CD4-positive, alpha-beta T cell treated with Interleukin-15 for 1 hour (primary cell): ENCODE measurements around the gene LAMP5.

ENCODE experiments used
- DNase-seq: peaks from one replicate; pipeline ENCODE4 v3.0.0-alpha.2; 2020

The LAMP5 gene

DNA sequence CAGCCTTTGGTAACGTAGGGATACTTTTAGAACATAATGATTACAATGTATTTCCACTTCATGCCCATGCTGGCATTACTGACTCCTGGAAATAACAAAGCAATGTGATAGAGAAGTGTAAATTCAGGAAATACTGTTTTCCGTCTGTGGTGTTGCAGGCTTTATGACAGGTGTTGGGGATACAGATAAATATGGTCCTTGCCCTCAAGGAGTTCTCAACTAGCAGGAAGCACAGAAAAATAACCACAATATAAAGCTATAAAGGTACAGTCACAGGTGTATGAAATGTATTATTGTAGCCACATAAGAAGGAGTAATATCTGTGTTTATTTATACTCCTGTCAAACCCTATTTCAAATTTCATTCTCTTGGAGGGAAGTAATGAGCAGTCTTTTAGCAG, 12.9 kb upstream of the LAMP5 start:
- no peak for DNase-seq

DNA sequence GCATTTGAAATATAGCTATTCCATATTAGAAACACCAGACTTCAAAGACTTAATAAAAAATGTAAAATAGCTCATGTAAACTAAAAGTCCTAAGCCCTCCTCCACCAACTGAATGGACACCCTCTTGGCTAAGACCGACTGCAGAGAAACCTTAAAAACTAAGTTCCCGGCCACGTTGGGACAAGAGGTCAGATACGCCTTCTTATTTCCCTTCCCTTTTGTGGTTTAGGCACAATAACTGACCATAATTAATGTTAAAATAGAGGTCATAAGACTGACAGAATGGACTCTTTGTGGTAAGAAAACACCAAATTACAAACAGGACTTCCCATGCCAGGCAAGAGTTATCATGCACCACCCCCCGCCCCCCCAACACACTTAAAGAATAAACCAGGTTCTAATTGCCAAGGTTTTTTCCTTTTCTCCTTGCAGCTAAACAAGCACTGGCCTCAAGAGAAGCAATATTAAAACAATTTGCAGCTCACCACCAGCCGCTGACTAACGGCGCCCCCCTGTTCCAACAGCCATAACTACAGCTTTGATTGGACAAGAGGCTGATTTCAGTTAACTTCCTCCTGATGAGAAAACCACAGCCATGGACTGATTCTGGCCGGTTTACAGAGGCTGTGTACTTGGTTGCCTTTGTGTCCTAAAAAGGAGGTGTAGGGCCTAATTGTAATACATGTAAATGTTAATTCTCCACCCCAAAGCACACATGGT, 10.7 kb upstream of the LAMP5 start:
- no peak for DNase-seq

DNA sequence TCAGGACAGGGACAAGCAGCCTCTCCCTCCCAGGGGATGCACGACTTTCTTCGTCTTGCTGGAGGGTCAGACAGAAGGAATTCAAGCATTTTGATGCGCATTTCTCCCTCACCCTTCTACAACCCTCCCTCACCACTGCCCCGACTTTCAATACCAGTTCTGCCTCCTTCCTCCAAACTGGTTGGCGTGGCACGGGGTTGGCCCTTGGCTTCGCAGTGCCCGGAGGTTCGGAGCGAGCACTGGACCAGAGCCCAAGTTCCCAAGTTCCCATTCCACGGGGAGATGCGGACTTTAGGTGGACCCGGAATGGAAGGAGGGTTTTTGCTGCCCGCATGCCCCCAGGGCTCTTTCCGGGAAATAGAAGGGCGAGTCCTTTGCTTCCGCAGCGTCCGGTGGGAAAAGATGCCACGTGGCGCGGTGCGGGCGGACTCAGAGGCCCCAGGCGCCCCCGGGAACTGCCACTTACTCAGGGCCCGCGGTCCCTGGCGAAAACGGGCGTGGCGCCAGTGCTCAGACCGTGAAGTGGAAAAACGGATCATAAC, 8.0 kb upstream of the LAMP5 start:
- DNase-seq, result no peak

DNA sequence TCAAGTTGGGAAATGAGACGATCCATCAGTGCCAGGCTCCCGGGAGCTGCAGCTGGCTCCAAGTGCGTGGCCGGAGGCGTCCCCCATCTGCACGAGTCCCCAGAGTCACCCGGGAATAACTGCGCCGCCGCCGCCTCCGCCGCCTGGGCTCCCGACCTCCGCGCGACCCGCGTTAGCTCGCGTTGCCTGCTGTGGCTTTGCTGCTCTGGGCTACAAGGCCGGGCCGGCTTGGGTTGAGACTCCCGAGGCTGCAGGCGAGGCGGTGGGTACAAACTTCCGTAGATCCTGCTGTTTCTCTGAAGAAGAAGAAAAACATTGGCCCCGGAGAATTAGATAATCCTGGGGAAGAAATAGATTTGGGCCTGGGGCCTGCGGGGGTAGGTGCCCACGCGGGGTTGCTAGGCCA, 7.4 kb upstream of the LAMP5 start:
- DNase-seq, result no peak

DNA sequence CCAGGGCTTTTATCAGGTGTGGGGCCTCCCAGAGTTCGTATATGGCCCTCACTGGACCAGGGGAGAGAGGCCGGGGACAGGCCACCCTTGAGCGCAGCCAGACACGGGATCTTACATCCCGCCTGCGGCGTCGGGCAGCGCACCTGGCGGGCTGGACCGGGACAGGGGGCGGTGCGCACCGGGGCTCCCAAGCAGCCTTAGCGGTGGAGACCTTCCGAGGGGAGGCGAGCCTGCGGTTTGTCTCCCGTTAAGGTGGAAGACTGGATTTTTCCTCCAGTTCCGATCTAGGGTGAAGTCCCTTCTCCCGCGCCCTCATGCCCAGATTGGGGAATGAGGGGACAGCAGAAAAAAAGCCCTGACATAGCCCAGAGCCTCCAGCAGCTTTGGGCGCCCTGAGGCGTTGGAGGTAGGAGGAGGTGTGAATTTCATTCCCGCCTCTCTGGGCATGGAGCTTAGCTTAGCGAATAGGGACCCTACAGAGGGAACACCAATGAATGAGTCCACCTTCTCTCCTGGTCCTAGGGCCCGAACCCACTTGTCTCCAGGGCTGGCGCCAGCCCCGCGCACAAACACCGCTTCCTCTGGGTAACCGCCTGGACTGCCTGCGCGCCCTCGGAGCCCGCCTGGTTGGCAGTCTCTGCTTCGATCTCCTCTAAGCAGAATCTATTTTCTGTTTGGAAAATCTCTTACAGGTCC, 6.7 kb upstream of the LAMP5 start:
- no peak for DNase-seq

DNA sequence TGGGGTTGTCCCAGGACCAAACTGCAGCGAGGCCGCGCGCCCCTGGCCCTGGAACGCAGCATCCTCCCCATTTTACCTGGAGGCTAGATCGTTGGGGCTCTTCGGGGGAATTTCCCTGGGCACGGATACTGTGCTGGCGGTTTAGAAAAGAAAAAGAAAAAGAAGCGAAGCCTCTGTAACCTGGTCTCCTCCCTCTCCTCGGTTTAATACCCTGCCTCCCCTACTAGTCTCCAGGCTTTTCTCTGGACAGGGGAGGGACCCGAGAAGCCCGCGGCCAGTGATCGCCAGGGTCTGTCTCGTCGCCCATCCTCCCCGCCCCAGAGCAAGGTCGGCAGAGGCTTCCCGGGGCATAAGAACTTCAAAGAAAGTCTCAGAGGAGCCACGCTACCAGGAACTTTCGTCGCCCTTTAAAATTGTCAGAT, 6.1 kb upstream of the LAMP5 start:
- DNase-seq, result no peak

DNA sequence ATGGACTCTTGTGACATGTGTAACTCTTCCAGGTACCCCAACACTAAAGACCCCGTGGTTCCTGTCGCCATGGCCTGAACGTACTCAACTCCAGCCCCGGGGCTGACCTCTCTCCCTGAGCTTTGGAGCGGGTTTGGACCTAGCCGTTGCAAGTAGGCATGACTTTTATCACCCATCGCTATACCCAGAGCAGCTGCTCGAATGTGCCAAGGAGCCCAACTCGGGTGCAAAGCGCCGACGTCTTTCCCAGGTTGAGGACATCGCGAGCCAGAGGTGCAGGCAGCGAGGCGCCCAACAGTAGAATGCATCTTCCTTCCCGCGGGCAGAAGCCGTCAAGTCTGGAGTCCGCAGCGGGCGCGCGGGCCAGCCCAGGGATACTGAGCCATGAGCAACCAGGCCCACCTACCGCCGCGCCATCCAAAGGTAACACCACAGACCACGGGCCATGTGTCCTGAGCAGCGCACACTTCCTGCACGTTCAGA, 5.7 kb upstream of the LAMP5 start:
- no peak for DNase-seq

DNA sequence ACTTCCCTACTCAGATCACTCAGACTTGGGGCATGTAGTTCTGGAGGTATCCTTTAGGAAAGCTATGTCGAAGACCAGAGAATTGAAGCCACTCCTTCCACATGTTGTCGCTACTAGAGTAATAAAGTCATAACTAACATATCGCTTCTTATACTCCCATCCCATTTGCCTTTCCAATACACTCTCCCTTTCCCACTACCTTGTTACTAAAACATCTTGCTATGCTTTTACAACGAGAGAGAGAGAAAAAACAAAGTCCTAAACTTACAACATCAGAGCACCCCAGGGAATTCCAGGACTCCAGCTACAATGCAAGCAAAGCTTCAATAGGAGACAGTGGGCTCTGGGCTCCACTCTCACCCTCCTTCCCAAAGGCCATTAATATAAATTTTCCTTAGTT, 5.1 kb upstream of the LAMP5 start:
- no peak for DNase-seq

DNA sequence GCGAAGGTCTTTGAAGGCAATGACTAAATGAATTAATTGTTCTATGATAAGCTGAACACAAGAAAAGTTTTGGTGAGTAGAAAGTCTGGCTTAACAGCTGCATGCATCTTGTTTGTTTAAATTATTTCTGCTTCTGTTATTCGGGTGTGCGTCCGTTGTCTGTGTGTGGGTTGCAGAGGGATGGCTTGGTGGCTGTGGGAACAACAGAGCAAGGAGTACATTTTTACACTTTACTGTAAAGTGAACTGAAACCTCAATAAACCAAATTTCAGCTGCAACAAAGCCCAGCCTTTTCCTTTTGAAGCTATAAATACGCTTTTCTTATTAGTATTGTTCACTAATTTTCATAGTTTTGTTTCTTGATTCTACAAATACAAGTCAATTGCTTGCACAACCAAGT, 3.5 kb upstream of the LAMP5 start:
- DNase-seq, result no peak

DNA sequence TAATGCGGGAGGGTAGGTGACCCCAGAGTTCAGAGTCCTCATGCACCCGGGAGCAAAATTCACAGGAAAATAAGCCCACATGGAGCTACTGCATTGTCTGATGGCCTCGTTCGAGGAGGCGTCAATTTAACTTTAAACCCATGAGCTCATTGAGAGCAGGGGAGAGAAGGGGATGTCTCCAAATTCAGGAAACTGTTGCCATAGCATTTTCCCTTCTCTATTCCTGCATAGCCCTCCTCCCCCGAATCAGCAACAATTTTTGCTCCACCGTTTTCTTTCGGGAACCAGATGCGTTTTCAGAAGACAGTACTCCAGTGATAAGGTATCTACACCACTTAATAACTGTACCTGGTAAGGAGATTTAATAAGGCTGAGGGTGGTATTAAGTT, 324 bp upstream of the LAMP5 start:
- no peak for DNase-seq

DNA sequence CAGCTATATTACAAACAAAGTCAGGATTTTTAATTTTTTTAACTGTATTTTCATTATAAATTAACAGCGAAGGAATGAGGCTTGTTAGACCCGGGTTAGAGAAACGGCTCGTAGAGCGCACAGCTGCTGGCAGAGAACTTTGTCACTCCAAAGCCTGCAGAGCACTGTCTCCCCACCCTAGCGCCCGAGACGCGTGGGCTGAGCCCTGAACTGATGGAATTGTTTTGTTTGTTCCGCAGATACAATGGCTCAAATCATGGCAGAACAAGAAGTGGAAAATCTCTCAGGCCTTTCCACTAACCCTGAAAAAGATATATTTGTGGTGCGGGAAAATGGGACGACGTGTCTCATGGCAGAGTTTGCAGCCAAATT, 810 bp downstream of the LAMP5 start:
- DNase-seq, result no peak

DNA sequence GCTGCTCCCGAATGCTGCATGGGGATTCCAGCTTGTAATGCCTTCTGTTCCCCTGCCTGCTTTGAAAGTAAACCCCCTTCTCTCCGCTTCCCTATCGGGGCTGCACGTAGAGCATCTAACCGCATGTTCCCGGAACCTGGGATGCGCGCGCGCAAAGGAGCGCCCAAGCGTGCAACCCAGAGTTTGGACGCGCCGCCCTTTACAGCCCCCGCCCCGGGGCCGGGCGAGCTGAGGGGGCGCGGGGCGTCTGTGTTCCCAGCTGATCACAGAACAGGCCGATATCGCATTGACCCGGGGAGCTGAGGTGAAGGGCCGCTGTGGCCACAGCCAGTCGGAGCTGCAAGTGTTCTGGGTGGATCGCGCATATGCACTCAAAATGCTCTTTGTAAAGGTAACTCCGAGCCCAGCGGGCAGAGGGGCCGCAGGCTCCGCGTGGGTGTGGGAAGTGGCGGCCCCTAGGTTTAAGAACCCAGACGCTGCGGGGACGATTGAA, 1.4 kb downstream of the LAMP5 start:
- DNase-seq, result no peak

DNA sequence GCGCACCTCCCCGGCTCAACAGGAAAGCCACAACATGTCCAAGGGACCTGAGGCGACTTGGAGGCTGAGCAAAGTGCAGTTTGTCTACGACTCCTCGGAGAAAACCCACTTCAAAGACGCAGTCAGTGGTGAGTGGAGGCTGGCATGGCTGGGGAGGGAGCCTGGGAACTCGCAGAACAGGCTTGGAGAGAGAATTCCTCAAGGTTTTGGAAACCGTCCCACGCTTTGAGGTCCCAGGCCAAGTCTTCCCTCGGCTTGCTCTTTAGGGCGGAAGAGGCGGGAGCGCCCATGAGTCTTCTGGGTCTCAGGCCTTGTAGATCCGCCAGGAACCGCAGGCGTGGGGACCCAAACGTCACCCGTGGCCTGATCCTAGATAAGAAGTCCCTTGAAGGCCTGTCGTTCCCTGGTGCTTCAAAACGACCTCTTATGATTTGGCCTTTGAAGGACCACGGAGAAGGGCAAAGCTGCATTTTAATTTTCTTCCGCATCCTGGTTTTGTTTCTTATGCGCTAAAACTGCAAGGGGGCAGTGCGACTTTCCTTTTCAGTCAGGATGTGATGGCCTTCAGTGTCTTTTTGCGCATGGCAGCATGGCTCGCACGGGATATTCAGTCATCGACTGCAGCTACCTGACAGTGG, 2.0 kb downstream of the LAMP5 start:
- no peak for DNase-seq

DNA sequence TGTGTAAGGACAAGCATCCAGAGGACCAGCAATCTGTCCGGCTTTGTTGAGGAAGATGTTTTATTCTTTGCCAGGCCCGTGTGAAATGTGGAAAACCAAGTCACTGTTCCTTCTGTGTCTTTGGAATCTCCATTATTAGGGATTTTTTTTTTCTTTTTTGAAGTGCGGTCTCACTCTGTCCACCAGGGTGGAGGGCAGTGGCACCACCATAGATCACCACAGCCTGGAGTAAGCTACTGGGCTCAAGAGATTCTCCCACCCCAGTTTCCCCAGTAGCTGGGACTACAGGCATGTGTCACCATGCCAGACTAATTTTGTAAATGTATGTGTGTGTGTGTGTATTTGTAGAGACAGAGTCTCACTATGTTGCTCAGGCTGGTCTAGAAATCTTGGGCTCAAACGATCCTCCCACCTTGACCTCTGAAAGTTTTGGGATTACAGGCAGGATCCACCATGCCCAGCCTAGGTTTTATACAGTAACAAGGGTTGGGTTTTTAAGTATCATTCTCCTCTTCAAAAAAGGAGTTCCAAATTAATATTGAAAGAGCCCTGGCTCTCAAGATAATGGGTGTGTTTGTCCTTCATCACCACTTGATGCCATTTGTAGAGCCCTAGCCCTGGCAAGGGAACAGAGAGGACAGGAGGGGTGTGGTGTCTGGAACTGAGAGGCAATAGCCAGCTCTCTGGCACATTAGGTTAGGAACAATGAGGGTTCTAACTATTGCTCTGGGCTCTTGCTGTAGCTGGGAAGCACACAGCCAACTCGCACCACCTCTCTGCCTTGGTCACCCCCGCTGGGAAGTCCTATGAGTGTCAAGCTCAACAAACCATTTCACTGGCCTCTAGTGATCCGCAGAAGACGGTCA, 3.1 kb downstream of the LAMP5 start:
- no peak for DNase-seq

DNA sequence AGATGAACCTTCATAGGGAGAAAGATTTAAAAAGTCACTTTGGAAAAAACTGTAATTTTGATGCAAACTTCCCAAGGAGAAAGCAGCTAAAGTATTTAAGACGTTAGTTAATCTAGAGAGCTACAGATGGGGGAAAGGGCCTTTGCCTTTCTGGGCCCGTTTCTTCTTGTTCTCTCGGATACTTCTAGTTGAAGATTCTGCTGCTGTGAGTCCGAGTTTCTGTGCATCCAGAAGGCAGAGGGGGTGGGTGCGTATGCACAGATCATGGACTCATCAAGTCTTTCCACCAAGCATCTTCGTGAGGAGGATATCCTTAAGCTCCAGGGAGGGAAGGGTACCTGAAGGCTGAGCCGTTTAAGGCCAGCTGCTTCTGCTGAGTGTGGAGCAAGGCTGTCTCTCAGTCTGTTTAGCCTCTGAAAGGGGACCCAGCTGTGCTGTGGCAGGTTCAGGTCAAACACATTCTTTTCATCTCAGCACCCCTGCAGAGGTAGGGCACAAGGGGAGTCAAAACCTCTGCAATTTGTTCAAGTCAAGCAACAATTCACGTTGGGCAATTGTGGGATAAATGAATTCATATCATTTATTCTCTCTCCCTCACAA, 4.3 kb downstream of the LAMP5 start:
- DNase-seq, result no peak

DNA sequence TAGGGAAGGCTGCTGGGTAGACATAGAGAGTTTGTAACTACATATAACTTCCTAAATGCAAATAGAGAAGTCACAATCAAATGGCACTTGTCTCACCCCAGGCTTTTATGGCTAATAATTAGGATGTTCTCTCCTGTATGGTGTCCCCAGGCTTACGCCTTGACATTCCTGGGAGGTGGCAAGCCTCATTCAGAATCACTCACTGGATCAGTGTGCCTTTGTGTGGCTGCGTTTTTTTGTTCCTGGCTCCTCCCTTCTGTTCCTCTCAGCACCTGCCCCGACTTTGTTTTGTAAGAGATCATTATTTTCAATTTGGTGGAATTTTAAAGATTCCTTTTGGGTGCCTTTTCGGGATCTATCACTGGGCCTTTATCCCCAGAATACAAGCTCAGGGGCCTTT, 5.7 kb downstream of the LAMP5 start:
- DNase-seq, result no peak

DNA sequence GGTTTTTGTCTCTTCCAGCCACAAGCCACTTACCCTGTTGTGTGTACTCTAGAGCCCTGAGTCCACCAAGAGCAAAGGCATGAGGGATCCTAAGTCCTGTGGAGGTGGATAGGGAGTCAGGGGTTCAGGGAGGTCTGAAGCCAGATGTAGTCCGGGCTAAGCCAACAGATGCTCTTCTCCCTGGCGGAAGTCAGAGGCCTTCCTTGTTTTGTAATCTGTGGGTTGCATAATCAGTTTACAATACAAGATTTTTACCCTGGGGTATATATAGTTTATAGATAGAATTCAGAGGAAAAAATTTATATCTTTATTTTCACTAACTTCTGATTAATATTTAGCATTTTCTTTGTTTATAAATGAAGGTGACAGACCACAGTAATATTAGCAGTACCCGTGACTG, 9.2 kb downstream of the LAMP5 start:
- DNase-seq, result no peak

DNA sequence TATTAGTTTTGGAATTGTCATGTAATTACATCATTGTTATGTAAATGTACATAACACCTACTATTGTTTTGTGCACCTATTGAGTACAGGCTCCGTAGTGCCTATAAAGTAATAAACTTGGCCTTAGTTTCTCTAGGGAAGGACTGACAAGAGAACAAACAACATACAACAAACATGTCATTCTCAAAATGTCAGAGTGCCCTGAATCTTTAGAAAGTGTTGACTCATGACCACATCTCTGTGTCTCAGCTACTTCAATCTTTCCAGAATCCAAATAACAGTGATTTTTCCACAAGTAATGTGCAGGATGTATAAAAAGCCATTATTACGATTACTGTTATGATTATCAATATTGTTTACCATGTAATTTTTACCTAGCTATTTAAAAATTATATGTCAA, 17.2 kb downstream of the LAMP5 start:
- no peak for DNase-seq

DNA sequence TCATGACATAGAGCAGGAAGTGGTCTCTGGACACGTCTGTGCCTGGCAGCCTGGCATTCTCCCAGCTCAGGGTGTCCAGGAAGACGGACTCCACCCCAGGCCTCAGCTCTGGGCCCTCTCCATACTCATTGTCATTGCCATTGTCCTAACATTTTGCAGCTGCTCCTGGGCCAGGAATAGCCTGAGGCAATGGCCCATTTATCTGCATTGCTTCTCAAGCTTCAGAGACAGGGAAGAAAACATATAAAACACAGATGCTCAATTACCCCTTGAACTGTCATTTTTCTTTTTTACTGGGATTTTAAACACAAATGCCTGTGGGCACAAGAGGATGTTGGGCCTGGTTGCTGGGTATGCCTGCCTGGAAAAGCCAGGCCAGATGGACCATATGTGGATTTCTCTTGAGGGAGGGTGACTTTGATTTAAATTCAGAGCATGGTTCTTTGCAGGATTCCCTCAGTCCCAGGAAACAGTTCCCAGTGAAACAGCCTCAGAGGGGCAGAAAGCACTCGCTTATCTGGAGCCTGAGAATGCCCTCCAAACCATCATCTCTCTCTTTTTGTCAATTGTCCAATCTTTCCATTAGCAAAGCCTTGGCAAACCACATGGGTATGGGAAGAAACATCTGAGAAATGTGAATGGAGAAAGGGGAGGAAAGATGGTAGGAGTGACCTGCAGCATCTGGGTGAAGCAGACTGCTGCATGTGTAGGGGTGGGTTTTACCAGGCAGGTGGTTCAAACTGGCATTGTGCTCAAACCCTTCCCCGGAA, 17.9 kb downstream of the LAMP5 start:
- no peak for DNase-seq

DNA sequence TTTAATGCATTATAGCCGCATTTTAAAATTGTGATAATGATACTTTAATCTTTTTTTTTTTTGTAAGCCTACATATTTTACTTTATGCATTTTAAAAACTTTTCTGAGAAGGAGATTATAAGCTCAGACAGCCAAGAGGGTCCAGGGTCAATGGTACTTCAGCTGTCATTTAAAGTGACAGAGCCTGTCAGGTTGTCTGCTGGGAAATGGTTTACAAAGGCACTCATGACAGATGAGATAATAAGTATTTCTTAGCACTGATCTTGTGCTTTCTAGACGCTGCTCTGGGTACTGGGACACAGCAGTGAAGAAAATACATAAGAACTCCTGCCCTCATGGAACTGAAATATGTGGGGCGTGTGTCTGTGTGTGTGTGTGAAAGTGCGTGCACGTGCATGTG, 19.6 kb downstream of the LAMP5 start:
- DNase-seq, result no peak

DNA sequence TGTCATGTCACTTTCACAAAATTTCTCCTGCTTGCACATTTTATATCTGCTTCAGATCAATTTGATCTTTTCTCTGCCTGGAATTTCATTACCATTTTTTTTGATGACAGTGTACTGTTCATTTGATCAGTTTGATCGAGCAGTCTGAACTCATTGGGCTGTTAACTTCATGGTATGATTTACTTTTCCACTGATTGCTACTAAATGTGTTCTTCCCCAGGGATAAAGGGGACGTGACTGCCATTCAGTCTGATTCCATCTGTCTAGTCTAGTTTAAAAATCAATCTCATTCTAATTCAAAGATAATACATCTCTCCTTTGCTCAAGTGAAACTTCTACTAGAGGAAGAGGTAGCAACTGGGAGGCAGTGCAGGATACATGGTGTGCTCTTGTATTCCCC, 21.1 kb downstream of the LAMP5 start:
- no peak for DNase-seq

DNA sequence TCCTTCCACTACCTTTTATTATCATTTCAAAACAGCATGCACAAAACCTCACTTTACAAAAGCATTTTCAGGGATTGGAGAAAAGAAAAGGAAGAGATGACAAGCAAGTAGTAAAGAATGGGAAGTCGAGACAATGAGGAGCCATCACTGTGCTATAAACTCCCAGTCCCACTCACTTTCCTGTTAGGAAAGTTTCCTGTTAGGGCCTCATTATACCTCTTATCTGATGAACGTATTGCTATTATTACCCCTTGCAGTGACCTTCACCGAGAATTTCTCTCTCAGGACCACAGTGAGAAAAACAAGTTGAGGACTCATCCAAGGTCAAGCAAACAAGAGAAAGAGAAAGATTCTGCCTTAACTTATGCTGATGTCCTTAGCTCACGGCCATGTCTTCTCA, 28.8 kb downstream of the LAMP5 start:
- DNase-seq, result no peak
